ENCODE measurements around the gene ANKH.

The ANKH gene

GRCh38 chr5:14721990-14722656, 149.5 kb downstream of the ANKH start:
- in situ Hi-C loops (cut with MboI; ENCODE audit: low sequenced_read_pairs) = no loop called here

GRCh38 chr5:14720236-14720923, 151.2 kb downstream of the ANKH start:
- in situ Hi-C loops (cut with MboI; ENCODE audit: low sequenced_read_pairs) = no loop called here

GRCh38 chr5:14718778-14719177, 152.8 kb downstream of the ANKH start:
- in situ Hi-C loops (cut with MboI; ENCODE audit: low sequenced_read_pairs) = no loop called here

GRCh38 chr5:14716755-14717752, 154.5 kb downstream of the ANKH start:
- in situ Hi-C loops (cut with MboI; ENCODE audit: low sequenced_read_pairs) = no loop called here

GRCh38 chr5:14715481-14715880, 156.1 kb downstream of the ANKH start:
- in situ Hi-C loops (cut with MboI; ENCODE audit: low sequenced_read_pairs) = no loop called here

GRCh38 chr5:14714706-14715105, 156.9 kb downstream of the ANKH start:
- in situ Hi-C loops (cut with MboI; ENCODE audit: low sequenced_read_pairs) = no loop called here

GRCh38 chr5:14713476-14714390, 157.8 kb downstream of the ANKH start:
- in situ Hi-C loops (cut with MboI; ENCODE audit: low sequenced_read_pairs) = no loop called here

- in situ Hi-C loops (cut with MboI; ENCODE audit: low sequenced_read_pairs) = no loop called here
Observed at GRCh38 chr5:14712666-14713065, 158.9 kb downstream of the ANKH start.

- in situ Hi-C loops (cut with MboI; ENCODE audit: low sequenced_read_pairs) = no loop called here
Observed at GRCh38 chr5:14712131-14712530, 159.4 kb downstream of the ANKH start.

GRCh38 chr5:14710313-14710994, 161.1 kb downstream of the ANKH start:
- in situ Hi-C loops (cut with MboI; ENCODE audit: low sequenced_read_pairs) = no loop called here

GRCh38 chr5:14708551-14708950, 163.0 kb downstream of the ANKH start:
- in situ Hi-C loops (cut with MboI; ENCODE audit: low sequenced_read_pairs) = no loop called here

- in situ Hi-C loops (cut with MboI; ENCODE audit: low sequenced_read_pairs) = no loop called here
Observed at GRCh38 chr5:14707811-14708390, 163.7 kb downstream of the ANKH start.

GRCh38 chr5:14706615-14707021, 165.0 kb downstream of the ANKH start:
- in situ Hi-C loops (cut with MboI; ENCODE audit: low sequenced_read_pairs) = no loop called here

GRCh38 chr5:14705556-14705955, 166.0 kb downstream of the ANKH start:
- in situ Hi-C loops (cut with MboI; ENCODE audit: low sequenced_read_pairs) = no loop called here

GRCh38 chr5:14702238-14702839, 169.2 kb downstream of the ANKH start:
- in situ Hi-C loops (cut with MboI; ENCODE audit: low sequenced_read_pairs) = no loop called here

- in situ Hi-C loops (cut with MboI; ENCODE audit: low sequenced_read_pairs) = no loop called here
Observed at GRCh38 chr5:14701556-14701955, 170.0 kb downstream of the ANKH start.

- in situ Hi-C loops (cut with MboI; ENCODE audit: low sequenced_read_pairs) = no loop called here
Observed at GRCh38 chr5:14700478-14701436, 170.8 kb downstream of the ANKH start.

Measured in hTERT RPE-1 (cell line).